Heart right ventricle (tissue), 16 donors: ENCODE results near the gene PCK1. TPM values are rescaled to one million over a fixed set of nuclear protein-coding genes. Genes with fewer than 3 reads are reported as not detected.
"Not testable (repeated sequence)": the region's sequence is repeated elsewhere in the genome, so short reads cannot be mapped to it uniquely, and the experiment has no call there.

Source experiments
- ATAC-seq, 8 donors: fragments of 200-7000 bp; cut with Tn5 transposase; one replicate each; pipeline ENCODE4 v1.9.1; 2020; ENCODE audit warnings: mild to moderate bottlenecking in 8 of 8, moderate library complexity in 8 of 8, moderate number of reproducible peaks in 1 of 8
- DNase-seq, 2 donors: peaks; one replicate each; pipeline ENCODE4 v3.0.0-alpha.2; 2020
- H3K27ac ChIP-seq, 10 donors: fragments of 200-600 bp; sonication (generic) in 2 of 10; one replicate each; pipeline versions ENCODE4 v1.5.0 to v1.8.0; 2020 to 2022; ENCODE audit warnings: mild to moderate bottlenecking in 3 of 10
- H3K27me3 ChIP-seq, 7 donors: fragments of 200-600 bp; one replicate each; pipeline ENCODE4 v1.8.0; 2021 to 2022; ENCODE audit warnings: mild to moderate bottlenecking in 2 of 7
- H3K36me3 ChIP-seq, 9 donors: fragments of 200-600 bp; sonication (generic) in 1 of 9; one replicate each; pipeline versions ENCODE4 v1.5.0 to v1.8.0; 2020 to 2022; ENCODE audit warnings: mild to moderate bottlenecking in 2 of 9
- H3K4me1 ChIP-seq, 9 donors: fragments of 200-600 bp; sonication (generic) in 1 of 9; one replicate each; pipeline versions ENCODE4 v1.5.0 to v1.8.0; 2020 to 2022; ENCODE audit warnings: mild to moderate bottlenecking in 4 of 9
- H3K4me3 ChIP-seq, 10 donors: fragments of 200-600 bp; sonication (generic) in 2 of 10; one replicate each; pipeline versions ENCODE4 v1.5.0 to v1.8.0; 2020 to 2022; ENCODE audit warnings: mild to moderate bottlenecking in 7 of 10, moderate library complexity in 2 of 10
- H3K9me3 ChIP-seq, 11 donors: fragments of 200-600 bp in 10 of 11; sonication (generic) in 2 of 11; one replicate each; pipeline versions ENCODE4 v1.5.0 to v1.8.0; 2013 to 2022; ENCODE audit warnings: mild to moderate bottlenecking in 2 of 11, control low read depth in 1 of 11, moderate library complexity in 1 of 11
- WGBS, 2 donors: extraction: QIAGEN DNeasy Blood & Tissue Kit; methylation state at CpG; one replicate each; pipeline ENCODE4 v1.1.7; 2013; ENCODE audit warnings: inconsistent platforms in 1 of 2; 5-methylcytosine and 5-hydroxymethylcytosine counted together
- intact Hi-C, 10 donors: fragments of 100-400 bp; cut with DNase I; formaldehyde crosslinking; loops; one replicate each; pipeline versions ENCODE4 v1.11.1 to v1.14.2; 2022
- long read RNA-seq, 3 donors: library from polyadenylated mRNA; unstranded; transcript quantifications; one replicate each; pipeline ENCODE4 v2.0.0, GENCODE V29; 2020 to 2021
- polyA plus RNA-seq, 2 donors: library from polyadenylated mRNA; stranded (reverse); fragments of 200-250 nt; gene quantifications; one replicate each; pipeline ENCODE4 v1.2.3, GENCODE V29; 2013
- total RNA-seq, 10 donors: library from RNA; stranded (reverse); fragmentation: NEBNext Ultra II Directional in 3 of 10; extraction: Animal tissue kit (Norgen Biotek cat#: 25700) in 3 of 10; gene quantifications; one replicate each; pipeline versions ENCODE4 v1.2.1 to v1.2.4, GENCODE V29; 2021 to 2023
- TF ChIP-seq, protein P1 (sequence below), 9 donors: fragments of 200-600 bp; sonication (generic) in 2 of 9; IDR thresholded peaks; one replicate each; pipeline versions ENCODE4 v1.5.0 to v1.8.0; 2021 to 2022; ENCODE audit warnings: antibody characterized with exemption in 9 of 9, mild to moderate bottlenecking in 5 of 9, moderate library complexity in 1 of 9
- donor health status: Arrhythmogenic right ventricular cardiomyopathy.
- donor health status: ischemic (EF 13 %, LVEDD 7.1; RV severe dilation, severe dysfunction).
- donor health status: healthy with polysubstance abuse.
- donor health status: DM: no; HTN: yes; CAD: no.
- donor health status: DM: no; HTN: no; CAD: no.
- donor health status: ischemic (EF 25% LVEDD 6.9; RV normal size, moderate dysfunction).
- donor health status: ischemic (EF 25% LVEDD 5.7; RV mildly dilated, moderate dysfunction).
- donor health status: healthy.
- donor health status: DM: yes; HTN: yes; CAD: no.
- donor health status: Ischemic cardiomyopathy.
- donor health status: ischemic (EF 35%, LVEDD 5.7; RV mildly dilated, moderate dysfunction).
- donor health status: nonischemic (EF 11% LVEDD 7.7; RV severe dilation, severe dysfunction).
- donor health status: DM: yes; HTN: yes; CAD: no.
- donor health status: PGD.
- donor health status: ischemic (EF 29% LVEDD 5.4; RV normal size, mild dysfunction).
- donor health status: nonischemic (EF 23%, LVEDD 6.1; RV moderate dilation, normal function).

The PCK1 gene
- 1 to 10 TPM in 3 of 10 donors, under 1 TPM in 5, not detected in 2; 0.15 to 8.5 (median 0.69) TPM for total RNA-seq
- 1 to 10 TPM in 1 of 2 donors, under 1 TPM in 1; 0.65 to 2.2 TPM for polyA plus RNA-seq
- long read RNA-seq, donor 1 = 0 reads
- long read RNA-seq, donor 2 = 0 reads
- long read RNA-seq, donor 3 = 0 reads

DNA sequence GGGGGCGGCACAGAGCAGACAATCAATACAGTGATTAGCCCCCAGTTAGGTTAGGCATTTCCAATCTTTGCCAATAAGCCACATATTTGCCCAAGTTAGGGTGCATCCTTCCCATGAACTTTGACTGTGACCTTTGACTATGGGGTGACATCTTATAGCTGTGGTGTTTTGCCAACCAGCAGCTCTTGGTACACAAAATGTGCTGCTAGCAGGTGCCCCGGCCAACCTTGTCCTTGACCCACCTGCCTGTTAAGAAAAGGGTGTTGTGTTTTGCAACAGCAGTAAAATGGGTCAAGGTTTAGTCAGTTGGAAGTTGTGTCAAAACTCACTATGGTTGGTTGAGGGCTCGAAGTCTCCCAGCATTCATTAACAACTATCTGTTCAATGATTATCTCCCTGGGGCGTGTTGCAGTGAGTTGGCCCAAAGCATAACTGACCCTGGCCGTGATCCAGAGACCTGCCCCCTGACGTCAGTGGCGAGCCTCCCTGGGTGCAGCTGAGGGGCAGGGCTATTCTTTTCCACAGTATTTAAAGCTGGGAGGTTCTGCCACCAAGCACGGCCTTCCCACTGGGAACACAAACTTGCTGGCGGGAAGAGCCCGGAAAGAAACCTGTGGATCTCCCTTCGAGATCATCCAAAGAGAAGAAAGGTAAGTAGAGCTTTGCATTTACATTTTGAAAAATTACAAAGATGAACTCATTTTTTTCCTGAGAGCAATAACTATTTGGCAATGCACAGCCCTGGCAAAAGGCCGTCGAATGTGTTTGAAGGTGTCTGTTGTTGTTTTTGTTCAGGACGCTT, at the start of gene PCK1:
PCK1 (plus strand) TSS at position 557 of the 802 bp plus-strand sequence. CDS start 302 bp downstream, outside the sequence.
- intact Hi-C loops = no loop called here
- H3K4me1 ChIP-seq = peaks cover 0 to 5% (median 0%) of the 10 kb centered on the region in 9 donors
- H3K36me3 ChIP-seq = no peaks in the 10 kb centered on the region
- peak; percentile 59 to 65 for DNase-seq
- WGBS, 2 donors = 51 to 54% methylated on average over 14 of the region's 14 CpGs
- H3K27me3 ChIP-seq = peaks cover 0 to 49% (median 26%) of the 10 kb centered on the region in 7 donors
- H3K27ac ChIP-seq = no peak within 1 kb of the TSS
- peak; percentile 55 to 84 (median 71) for ATAC-seq
- H3K9me3 ChIP-seq = no peaks in the 10 kb centered on the region
- no peak within 1 kb of the TSS for H3K4me3 ChIP-seq
- TF ChIP-seq, protein P1, sequence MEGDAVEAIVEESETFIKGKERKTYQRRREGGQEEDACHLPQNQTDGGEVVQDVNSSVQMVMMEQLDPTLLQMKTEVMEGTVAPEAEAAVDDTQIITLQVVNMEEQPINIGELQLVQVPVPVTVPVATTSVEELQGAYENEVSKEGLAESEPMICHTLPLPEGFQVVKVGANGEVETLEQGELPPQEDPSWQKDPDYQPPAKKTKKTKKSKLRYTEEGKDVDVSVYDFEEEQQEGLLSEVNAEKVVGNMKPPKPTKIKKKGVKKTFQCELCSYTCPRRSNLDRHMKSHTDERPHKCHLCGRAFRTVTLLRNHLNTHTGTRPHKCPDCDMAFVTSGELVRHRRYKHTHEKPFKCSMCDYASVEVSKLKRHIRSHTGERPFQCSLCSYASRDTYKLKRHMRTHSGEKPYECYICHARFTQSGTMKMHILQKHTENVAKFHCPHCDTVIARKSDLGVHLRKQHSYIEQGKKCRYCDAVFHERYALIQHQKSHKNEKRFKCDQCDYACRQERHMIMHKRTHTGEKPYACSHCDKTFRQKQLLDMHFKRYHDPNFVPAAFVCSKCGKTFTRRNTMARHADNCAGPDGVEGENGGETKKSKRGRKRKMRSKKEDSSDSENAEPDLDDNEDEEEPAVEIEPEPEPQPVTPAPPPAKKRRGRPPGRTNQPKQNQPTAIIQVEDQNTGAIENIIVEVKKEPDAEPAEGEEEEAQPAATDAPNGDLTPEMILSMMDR (IDR thresholded peaks at IDR 0.05) = no peak

DNA sequence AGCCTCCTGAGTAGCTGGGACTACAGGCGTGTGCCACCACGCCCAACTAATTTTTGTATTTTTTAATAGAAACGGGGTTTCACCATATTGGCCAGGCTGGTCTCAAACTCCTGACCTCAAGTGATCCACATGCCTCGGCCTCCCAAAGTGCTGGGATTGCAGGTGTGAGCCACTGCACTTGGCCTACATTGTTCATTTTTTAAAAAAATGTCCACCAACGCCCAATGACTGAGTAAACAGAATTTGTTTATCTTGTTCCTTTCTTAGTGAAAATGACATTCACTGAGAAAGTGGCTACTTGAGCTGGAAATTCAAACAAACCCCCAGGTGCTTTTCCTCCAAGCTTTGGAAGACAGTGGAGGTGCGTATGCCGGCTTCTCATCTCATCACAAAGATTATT, 49.2 kb upstream of the PCK1 start:
- ATAC-seq, H3K36me3 ChIP-seq, H3K27ac ChIP-seq, H3K4me1 ChIP-seq, H3K4me3 ChIP-seq, H3K9me3 ChIP-seq, DNase-seq: not testable (repeated sequence)
- intact Hi-C loops = loop anchor here in 5 of 10 donors (2.0 to 5.0 kb wide), 3 partner anchors 696 to 701 kb away; no protein-coding TSS in a partner anchor
- peaks cover 0 to 50% (median 13%) of the 10 kb centered on the region in 7 donors for H3K27me3 ChIP-seq
- 86 to 91% methylated on average over 7 of the region's 7 CpGs for WGBS, 2 donors

DNA sequence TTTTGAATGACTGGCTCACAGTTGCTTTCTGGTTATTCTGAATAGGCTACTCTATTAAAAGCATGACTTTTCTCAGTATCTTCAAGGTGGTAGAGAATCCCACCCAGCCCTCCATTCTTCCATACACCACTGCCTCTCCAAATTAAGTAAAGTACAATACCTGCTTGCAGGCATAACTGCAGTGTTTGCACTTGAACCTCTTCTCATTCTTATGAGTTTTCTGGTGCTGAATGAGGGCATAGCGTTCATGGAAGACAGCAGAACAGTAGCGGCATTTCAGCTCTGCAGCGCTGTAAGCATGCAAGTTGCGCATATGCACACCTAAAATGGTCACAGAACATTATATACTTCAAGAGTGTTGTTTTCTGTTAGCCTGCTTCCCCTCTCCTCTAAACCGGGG, 48.5 kb upstream of the PCK1 start:
- DNase-seq = no peak
- H3K9me3 ChIP-seq = no peaks in the 10 kb centered on the region
- 73 to 84% methylated on average over 5 of the region's 5 CpGs for WGBS, 2 donors
- TF ChIP-seq, protein P1 (IDR thresholded peaks at IDR 0.05) = no peak
- H3K27ac ChIP-seq = no peak overlapping the region
- H3K36me3 ChIP-seq = no peaks in the 10 kb centered on the region
- peaks cover 0 to 8% (median 0%) of the 10 kb centered on the region in 9 donors for H3K4me1 ChIP-seq
- ATAC-seq = no peak
- intact Hi-C loops = loop anchor here in 5 of 10 donors (2.0 to 5.0 kb wide), 3 partner anchors 695 to 700 kb away; no protein-coding TSS in a partner anchor
- H3K4me3 ChIP-seq = no peak overlapping the region
- H3K27me3 ChIP-seq = peaks cover 0 to 45% (median 14%) of the 10 kb centered on the region in 7 donors

DNA sequence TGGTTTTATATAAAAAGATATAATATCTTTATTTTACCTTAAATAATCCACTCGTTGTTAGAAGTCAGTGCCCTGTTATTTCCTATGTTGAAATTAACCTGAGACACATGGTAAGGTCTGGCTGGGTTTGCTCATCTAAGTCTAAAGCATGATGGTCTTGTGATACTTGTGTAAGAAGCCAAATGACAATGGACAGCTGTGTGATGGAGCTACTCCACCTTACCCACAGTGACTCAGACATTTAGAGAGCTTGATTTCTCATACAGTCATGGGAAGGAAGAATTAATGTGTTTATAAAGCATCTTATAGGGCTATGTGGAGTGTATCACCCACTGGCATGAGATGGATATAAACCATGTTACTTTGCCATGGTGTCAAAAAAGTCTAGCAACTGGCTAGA, 47.7 kb upstream of the PCK1 start:
- 75 to 83% methylated on average over 1 of the region's 1 CpG for WGBS, 2 donors

More for the DNA sequence above, 47.7 kb upstream of the PCK1 start:
- Histone ChIP-seq H3K36me3 (no peaks in the 10 kb centered on the region), H3K4me3 (no peak overlapping the region), H3K4me1 (peaks cover 0 to 8% (median 0%) of the 10 kb centered on the region in 9 donors), H3K27ac (no peak overlapping the region), H3K9me3 (no peaks in the 10 kb centered on the region), H3K27me3 (peaks cover 0 to 37% (median 9%) of the 10 kb centered on the region in 7 donors)
- DNase-seq (no peak), ATAC-seq (no peak)
- intact Hi-C loops = loop anchor here in 5 of 10 donors (2.0 to 5.0 kb wide), 3 partner anchors 694 to 699 kb away; no protein-coding TSS in a partner anchor
- TF ChIP-seq, protein P1 (IDR thresholded peaks at IDR 0.05) = no peak
